Fibroblast of lung (primary cell): ENCODE data around the gene CALM3.

Experiments used
- EZH2 ChIP-seq: IDR thresholded peaks from 2 replicates; pipeline ENCODE4 v1.5.1; 2012; ENCODE audit warnings: low read length, control low read depth, mild to moderate bottlenecking; ENCODE audit errors: missing control alignments
- TF ChIP-seq, protein P1 (sequence below), 2 donors: IDR thresholded peaks in 1 of 2; conservative IDR thresholded peaks in 1 of 2; 1 replicate in 1 of 2; 2 replicates in 1 of 2; pipeline ENCODE4 v1.5.1; 2011 to 2012; ENCODE audit warnings: low read length in 2 of 2, control low read depth in 1 of 2, inconsistent platforms in 1 of 2, low read depth in 1 of 2, mild to moderate bottlenecking in 1 of 2

- TF ChIP-seq, protein P1, sequence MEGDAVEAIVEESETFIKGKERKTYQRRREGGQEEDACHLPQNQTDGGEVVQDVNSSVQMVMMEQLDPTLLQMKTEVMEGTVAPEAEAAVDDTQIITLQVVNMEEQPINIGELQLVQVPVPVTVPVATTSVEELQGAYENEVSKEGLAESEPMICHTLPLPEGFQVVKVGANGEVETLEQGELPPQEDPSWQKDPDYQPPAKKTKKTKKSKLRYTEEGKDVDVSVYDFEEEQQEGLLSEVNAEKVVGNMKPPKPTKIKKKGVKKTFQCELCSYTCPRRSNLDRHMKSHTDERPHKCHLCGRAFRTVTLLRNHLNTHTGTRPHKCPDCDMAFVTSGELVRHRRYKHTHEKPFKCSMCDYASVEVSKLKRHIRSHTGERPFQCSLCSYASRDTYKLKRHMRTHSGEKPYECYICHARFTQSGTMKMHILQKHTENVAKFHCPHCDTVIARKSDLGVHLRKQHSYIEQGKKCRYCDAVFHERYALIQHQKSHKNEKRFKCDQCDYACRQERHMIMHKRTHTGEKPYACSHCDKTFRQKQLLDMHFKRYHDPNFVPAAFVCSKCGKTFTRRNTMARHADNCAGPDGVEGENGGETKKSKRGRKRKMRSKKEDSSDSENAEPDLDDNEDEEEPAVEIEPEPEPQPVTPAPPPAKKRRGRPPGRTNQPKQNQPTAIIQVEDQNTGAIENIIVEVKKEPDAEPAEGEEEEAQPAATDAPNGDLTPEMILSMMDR (conservative IDR thresholded peaks at IDR 0.05 in 1 of 2, IDR thresholded peaks at IDR 0.05 in 1 of 2; ENCODE audit: low read depth in 1 of 2, low read length in 2 of 2) = no peak
- no peak for TF ChIP-seq EZH2
Measured at GRCh38 chr19:46610413-46610775, 9.3 kb downstream of the CALM3 start.
